Left hindlimb (tissue), 1 donor: Measurements from ENCODE around the gene BLTP3B.
"Not testable (repeated sequence)": the region's sequence is repeated elsewhere in the genome, so short reads cannot be mapped to it uniquely, and the experiment has no call there.

Source experiments
- DNase-seq: peaks from one replicate; pipeline ENCODE4 v3.0.0-alpha.2; 2018

Gene BLTP3B

GRCh38 chr12:100142851-100143559 is at the start of gene BLTP3B:
Gene BLTP3B (minus strand): TSS chr12:100142874. CDS start chr12:100142635, 239 bp downstream.
- peak; percentile 96 for DNase-seq

GRCh38 chr12:100189636-100190394 is 47.1 kb upstream of the BLTP3B start:
- DNase-seq: no peak

- not testable (repeated sequence) for DNase-seq
Measured at GRCh38 chr12:100188888-100189635, 46.4 kb upstream of the BLTP3B start.

GRCh38 chr12:100187857-100188519 is 45.3 kb upstream of the BLTP3B start:
- no peak for DNase-seq

- no peak for DNase-seq
Measured at GRCh38 chr12:100187068-100187467, 44.4 kb upstream of the BLTP3B start.

GRCh38 chr12:100186071-100186470 is 43.4 kb upstream of the BLTP3B start:
- DNase-seq: no peak

- no peak for DNase-seq
Measured at GRCh38 chr12:100185361-100185894, 42.8 kb upstream of the BLTP3B start.

GRCh38 chr12:100184549-100185145 is 42.0 kb upstream of the BLTP3B start:
- DNase-seq: no peak

- no peak for DNase-seq
Measured at GRCh38 chr12:100179252-100179651, 36.6 kb upstream of the BLTP3B start.

GRCh38 chr12:100176493-100176892 is 33.8 kb upstream of the BLTP3B start:
- not testable (repeated sequence) for DNase-seq

GRCh38 chr12:100174495-100174894 is 31.8 kb upstream of the BLTP3B start:
- no peak for DNase-seq

GRCh38 chr12:100173111-100173510 is 30.4 kb upstream of the BLTP3B start:
- no peak for DNase-seq

GRCh38 chr12:100171248-100171647 is 28.6 kb upstream of the BLTP3B start:
- no peak for DNase-seq

- no peak for DNase-seq
Measured at GRCh38 chr12:100170313-100170858, 27.7 kb upstream of the BLTP3B start.

- DNase-seq: no peak
Measured at GRCh38 chr12:100169345-100169744, 26.7 kb upstream of the BLTP3B start.

- no peak for DNase-seq
Measured at GRCh38 chr12:100168562-100168961, 25.9 kb upstream of the BLTP3B start.

- no peak for DNase-seq
Measured at GRCh38 chr12:100166232-100166631, 23.6 kb upstream of the BLTP3B start.

- no peak for DNase-seq
Measured at GRCh38 chr12:100165356-100165755, 22.7 kb upstream of the BLTP3B start.

GRCh38 chr12:100164153-100164704 is 21.6 kb upstream of the BLTP3B start:
- DNase-seq: no peak

GRCh38 chr12:100163416-100164152 is 20.9 kb upstream of the BLTP3B start:
- peak; percentile 76 for DNase-seq
